ENCODE data around the gene HELB. TPM values are rescaled to one million over a fixed set of nuclear protein-coding genes. Genes with fewer than 3 reads are reported as not detected.

Gene HELB
- polyA plus RNA-seq, 2 of the 4 experiments (the other 2 are of a cell fraction), result 1.1 to 5.6 TPM

GRCh38 chr12:66321435-66321834 is 19.1 kb downstream of the HELB start (continued):
- no peak for TF ChIP-seq REST (IDR thresholded peaks at IDR 0.05)

GRCh38 chr12:66323017-66323416 is 20.7 kb downstream of the HELB start:
- WGBS (ENCODE audit: missing lambda C conversion rate), result 73% methylated on average over 1 of the region's 1 CpG
- DNase-seq (ENCODE audit: low read depth in 1 of 2, low spot score in 1 of 2), result no peak
- ChIA-PET POLR2A (interaction anchor here (1.1 kb wide), 1 partner anchor 21 kb away, joined by 3 read pairs; the partner anchor contains the start of gene HELB), CTCF (no interaction called here)
- no peak overlapping the region for H3K4me3 ChIP-seq
- no peak for FAIRE-seq
- no peak for TF ChIP-seq FOXS1 (CRISPR knock-in tag; IDR thresholded peaks at IDR 0.05)
- TF ChIP-seq, protein P1, sequence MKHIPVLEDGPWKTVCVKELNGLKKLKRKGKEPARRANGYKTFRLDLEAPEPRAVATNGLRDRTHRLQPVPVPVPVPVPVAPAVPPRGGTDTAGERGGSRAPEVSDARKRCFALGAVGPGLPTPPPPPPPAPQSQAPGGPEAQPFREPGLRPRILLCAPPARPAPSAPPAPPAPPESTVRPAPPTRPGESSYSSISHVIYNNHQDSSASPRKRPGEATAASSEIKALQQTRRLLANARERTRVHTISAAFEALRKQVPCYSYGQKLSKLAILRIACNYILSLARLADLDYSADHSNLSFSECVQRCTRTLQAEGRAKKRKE (CRISPR knock-in tag; IDR thresholded peaks at IDR 0.05; ENCODE audit: low read depth), result no peak
- TF ChIP-seq, protein P2, sequence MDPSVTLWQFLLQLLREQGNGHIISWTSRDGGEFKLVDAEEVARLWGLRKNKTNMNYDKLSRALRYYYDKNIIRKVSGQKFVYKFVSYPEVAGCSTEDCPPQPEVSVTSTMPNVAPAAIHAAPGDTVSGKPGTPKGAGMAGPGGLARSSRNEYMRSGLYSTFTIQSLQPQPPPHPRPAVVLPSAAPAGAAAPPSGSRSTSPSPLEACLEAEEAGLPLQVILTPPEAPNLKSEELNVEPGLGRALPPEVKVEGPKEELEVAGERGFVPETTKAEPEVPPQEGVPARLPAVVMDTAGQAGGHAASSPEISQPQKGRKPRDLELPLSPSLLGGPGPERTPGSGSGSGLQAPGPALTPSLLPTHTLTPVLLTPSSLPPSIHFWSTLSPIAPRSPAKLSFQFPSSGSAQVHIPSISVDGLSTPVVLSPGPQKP (IDR thresholded peaks at IDR 0.05; ENCODE audit: low read depth, low read length), result no peak
- TF ChIP-seq TFCP2L1 (CRISPR knock-in tag; IDR thresholded peaks at IDR 0.05), result no peak
- no peak for TF ChIP-seq ZNF302 (CRISPR knock-in tag; IDR thresholded peaks at IDR 0.05)
- no peak for TF ChIP-seq TP53 (CRISPR knock-in tag; IDR thresholded peaks at IDR 0.05)
- TF ChIP-seq JUN (IDR thresholded peaks at IDR 0.05), result no peak
- TF ChIP-seq CBX2 (IDR thresholded peaks at IDR 0.05; ENCODE audit: borderline replicate concordance, low read depth), result no peak
- TF ChIP-seq MAZ (IDR thresholded peaks at IDR 0.05; ENCODE audit: borderline replicate concordance, low read depth, low read length), result no peak
- TF ChIP-seq NFE2L2 (conservative IDR thresholded peaks at IDR 0.05; ENCODE audit: low read length), result no peak
- TF ChIP-seq NR3C1 (IDR thresholded peaks at IDR 0.05), result no peak
- no peak for TF ChIP-seq HMGXB4 (CRISPR knock-in tag; IDR thresholded peaks at IDR 0.05; ENCODE audit: borderline replicate concordance)
- no peak overlapping the region for H3K4me2 ChIP-seq
- no peaks in the 10 kb centered on the region for H3K9me3 ChIP-seq
- H3K27ac ChIP-seq, result no peak overlapping the region
- H3K4me1 ChIP-seq, result no peaks in the 10 kb centered on the region
- no peak for ATAC-seq

- DNase-seq (ENCODE audit: low read depth in 1 of 2, low spot score in 1 of 2) (no peak), FAIRE-seq (no peak), ATAC-seq (no peak)
- H3K4me3 ChIP-seq, result no peak overlapping the region
- 88% methylated on average over 5 of the region's 5 CpGs for WGBS (ENCODE audit: missing lambda C conversion rate)
- no peak for TF ChIP-seq RAD21 (conservative IDR thresholded peaks at IDR 0.05 in 1 of 2, IDR thresholded peaks at IDR 0.05 in 1 of 2)
- no peak for TF ChIP-seq RARB (CRISPR knock-in tag; IDR thresholded peaks at IDR 0.05)
- TF ChIP-seq ZFP36 (IDR thresholded peaks at IDR 0.05; ENCODE audit: borderline replicate concordance, partially characterized antibody), result no peak
- no peak for TF ChIP-seq NPAS2 (CRISPR knock-in tag; IDR thresholded peaks at IDR 0.05; ENCODE audit: borderline replicate concordance)
- no peak for TF ChIP-seq RNF2 (IDR thresholded peaks at IDR 0.05; ENCODE audit: borderline replicate concordance, low read depth)
- no peak for TF ChIP-seq HES2 (IDR thresholded peaks at IDR 0.05)
- no peak for TF ChIP-seq RCOR1 (IDR thresholded peaks at IDR 0.05; ENCODE audit: low read depth, low read length)
- ChIA-PET POLR2A (no interaction called here), CTCF (no interaction called here)
- H3K4me2 ChIP-seq, result no peak overlapping the region
- H3K27ac ChIP-seq, result no peak overlapping the region
- H3K4me1 ChIP-seq, result no peaks in the 10 kb centered on the region
- no peaks in the 10 kb centered on the region for H3K9me3 ChIP-seq
These were observed 27.6 kb downstream of the HELB start for GRCh38 chr12:66329941-66330340.
